ENCODE measurements around the gene SCNN1A. TPM values are rescaled to one million over a fixed set of nuclear protein-coding genes. Genes with fewer than 3 reads are reported as not detected.

Gene SCNN1A
- total RNA-seq, 1 experiment from 2014 or later: 67.9 TPM

GRCh38 chr12:6370994-6371754, 4.2 kb downstream of the SCNN1A start:
- peak; percentile 64 for DNase-seq (ENCODE audit: low spot score)
- in situ Hi-C loops (cut with HindIII; ENCODE audit: low sequenced_read_pairs): no loop called here

- DNase-seq (ENCODE audit: low spot score): no peak
- in situ Hi-C loops (cut with HindIII; ENCODE audit: low sequenced_read_pairs): no loop called here
These were observed 4.8 kb downstream of the SCNN1A start for GRCh38 chr12:6370576-6370935.

- DNase-seq (ENCODE audit: low spot score): no peak
These were observed 5.3 kb downstream of the SCNN1A start for GRCh38 chr12:6369916-6370575.

GRCh38 chr12:6368906-6369525, 6.3 kb downstream of the SCNN1A start:
- DNase-seq (ENCODE audit: low spot score): no peak
- in situ Hi-C loops (cut with HindIII; ENCODE audit: low sequenced_read_pairs): no loop called here

More at GRCh38 chr12:6369916-6370575, 5.3 kb downstream of the SCNN1A start:
- in situ Hi-C loops (cut with HindIII; ENCODE audit: low sequenced_read_pairs): no loop called here

- in situ Hi-C loops (cut with HindIII; ENCODE audit: low sequenced_read_pairs): no loop called here
- no peak for DNase-seq (ENCODE audit: low spot score)
These were observed 7.1 kb downstream of the SCNN1A start for GRCh38 chr12:6367969-6368892.

- peak; percentile 13 for DNase-seq (ENCODE audit: low spot score)
- in situ Hi-C loops (cut with HindIII; ENCODE audit: low sequenced_read_pairs): no loop called here
These were observed 8.0 kb downstream of the SCNN1A start for GRCh38 chr12:6367065-6367968.

- in situ Hi-C loops (cut with HindIII; ENCODE audit: low sequenced_read_pairs): no loop called here
- no peak for DNase-seq (ENCODE audit: low spot score)
These were observed 11.4 kb downstream of the SCNN1A start for GRCh38 chr12:6364044-6364374.

- in situ Hi-C loops (cut with HindIII; ENCODE audit: low sequenced_read_pairs): no loop called here
- no peak for DNase-seq (ENCODE audit: low spot score)
These were observed 11.9 kb downstream of the SCNN1A start for GRCh38 chr12:6363330-6364043.

GRCh38 chr12:6363010-6363329, 12.4 kb downstream of the SCNN1A start:
- DNase-seq (ENCODE audit: low spot score): no peak
- in situ Hi-C loops (cut with HindIII; ENCODE audit: low sequenced_read_pairs): no loop called here

- in situ Hi-C loops (cut with HindIII; ENCODE audit: low sequenced_read_pairs): no loop called here
These were observed 13.0 kb downstream of the SCNN1A start for GRCh38 chr12:6362403-6362802.

GRCh38 chr12:6361834-6362233, 13.5 kb downstream of the SCNN1A start:
- in situ Hi-C loops (cut with HindIII; ENCODE audit: low sequenced_read_pairs): no loop called here
- DNase-seq (ENCODE audit: low spot score): no peak

More at GRCh38 chr12:6362403-6362802, 13.0 kb downstream of the SCNN1A start:
- no peak for DNase-seq (ENCODE audit: low spot score)

- DNase-seq (ENCODE audit: low spot score): no peak
- in situ Hi-C loops (cut with HindIII; ENCODE audit: low sequenced_read_pairs): no loop called here
These were observed 14.5 kb downstream of the SCNN1A start for GRCh38 chr12:6360578-6361490.

GRCh38 chr12:6360080-6360571, 15.2 kb downstream of the SCNN1A start:
- DNase-seq (ENCODE audit: low spot score): no peak
- in situ Hi-C loops (cut with HindIII; ENCODE audit: low sequenced_read_pairs): no loop called here

- in situ Hi-C loops (cut with HindIII; ENCODE audit: low sequenced_read_pairs): no loop called here
These were observed 16.5 kb downstream of the SCNN1A start for GRCh38 chr12:6358881-6359280.

GRCh38 chr12:6356374-6356820, 19.0 kb downstream of the SCNN1A start:
- DNase-seq (ENCODE audit: low spot score): no peak
- in situ Hi-C loops (cut with HindIII; ENCODE audit: low sequenced_read_pairs): no loop called here

More at GRCh38 chr12:6358881-6359280, 16.5 kb downstream of the SCNN1A start:
- no peak for DNase-seq (ENCODE audit: low spot score)

GRCh38 chr12:6355491-6356373, 19.6 kb downstream of the SCNN1A start:
- DNase-seq (ENCODE audit: low spot score): no peak
- in situ Hi-C loops (cut with HindIII; ENCODE audit: low sequenced_read_pairs): no loop called here
